Amniotic stem cell (primary cell): ENCODE data around the gene AHNAK.
"Not testable (repeated sequence)": the region's sequence is repeated elsewhere in the genome, so short reads cannot be mapped to it uniquely, and the experiment has no call there.

Experiments
- DNase-seq: peaks from one replicate; lab custom pipeline; 2025; lab: John Stamatoyannopoulos, UW

Gene AHNAK

GRCh38 chr11:62462508-62462892 lies 84.1 kb downstream of the AHNAK start:
- no peak for DNase-seq

GRCh38 chr11:62461740-62462507 lies 84.7 kb downstream of the AHNAK start:
- no peak for DNase-seq

- DNase-seq = no peak
Measured at GRCh38 chr11:62459080-62459479, 87.5 kb downstream of the AHNAK start.

GRCh38 chr11:62458212-62459002 lies 88.2 kb downstream of the AHNAK start:
- no peak for DNase-seq

GRCh38 chr11:62457478-62457877 lies 89.1 kb downstream of the AHNAK start:
- no peak for DNase-seq

DNA sequence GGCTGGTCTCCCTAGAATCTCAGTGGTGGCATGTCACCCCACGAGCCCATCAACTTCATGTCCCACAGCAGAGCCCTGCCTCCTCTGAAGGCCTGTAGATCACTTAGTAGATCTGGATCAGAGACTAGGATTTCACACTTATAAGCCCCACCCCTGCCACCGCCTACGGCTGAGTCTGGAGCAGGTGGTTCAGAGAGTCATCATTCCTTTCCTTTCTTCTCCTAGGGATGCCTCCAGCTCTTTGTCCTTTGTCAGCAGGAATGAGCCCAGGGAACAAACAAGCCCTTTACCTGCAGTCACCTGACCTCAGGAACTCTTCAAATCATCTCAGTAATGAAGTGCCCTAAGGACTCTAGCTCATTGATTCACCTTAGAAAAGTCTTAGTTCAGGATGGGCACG lies 90.0 kb downstream of the AHNAK start:
- no peak for DNase-seq

GRCh38 chr11:62452839-62453468 lies 93.7 kb downstream of the AHNAK start:
- DNase-seq = no peak

DNA sequence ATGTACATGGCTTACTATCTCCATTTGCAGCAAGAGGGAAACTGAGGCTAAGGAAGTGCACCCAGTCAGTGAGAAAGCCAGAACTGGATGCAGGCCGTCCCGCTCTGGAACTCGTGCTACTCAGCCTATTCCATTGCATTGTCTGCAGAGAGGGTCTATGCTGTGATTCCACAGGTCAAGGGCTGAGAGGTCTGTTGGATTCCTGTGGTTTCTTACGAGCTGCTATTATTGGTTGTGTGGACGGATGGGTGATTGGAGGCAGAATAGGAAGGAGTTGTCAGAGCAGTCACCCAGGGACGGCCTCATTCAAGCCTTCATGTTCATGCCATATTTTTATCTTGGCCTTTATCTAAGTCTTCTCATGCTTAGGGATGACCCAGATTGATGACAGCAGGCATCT lies 94.3 kb downstream of the AHNAK start:
- DNase-seq = no peak

- DNase-seq = no peak
Measured at GRCh38 chr11:62451241-62451621, 95.4 kb downstream of the AHNAK start.

- DNase-seq = no peak
Measured at GRCh38 chr11:62450543-62451240, 95.9 kb downstream of the AHNAK start.

DNA sequence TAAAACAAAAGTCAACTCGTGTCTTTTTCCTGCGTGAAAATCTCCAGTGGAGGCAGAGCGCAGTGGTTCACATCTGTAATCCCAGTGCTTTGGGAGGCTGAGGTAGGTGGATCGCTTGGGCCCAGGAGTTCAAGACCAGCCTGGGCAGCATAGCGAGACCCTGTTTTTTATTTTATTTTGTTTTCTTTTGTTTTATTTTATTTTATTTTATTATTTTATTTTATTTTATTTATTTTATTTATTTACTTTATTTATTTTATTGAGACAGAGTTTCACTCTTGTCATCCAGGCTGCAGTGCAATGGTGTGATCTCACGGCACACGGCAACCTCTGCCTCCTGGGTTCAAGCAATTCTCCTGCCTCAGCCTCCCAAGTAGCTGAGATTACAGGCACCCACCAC lies 96.7 kb downstream of the AHNAK start:
- DNase-seq = not testable (repeated sequence)

DNA sequence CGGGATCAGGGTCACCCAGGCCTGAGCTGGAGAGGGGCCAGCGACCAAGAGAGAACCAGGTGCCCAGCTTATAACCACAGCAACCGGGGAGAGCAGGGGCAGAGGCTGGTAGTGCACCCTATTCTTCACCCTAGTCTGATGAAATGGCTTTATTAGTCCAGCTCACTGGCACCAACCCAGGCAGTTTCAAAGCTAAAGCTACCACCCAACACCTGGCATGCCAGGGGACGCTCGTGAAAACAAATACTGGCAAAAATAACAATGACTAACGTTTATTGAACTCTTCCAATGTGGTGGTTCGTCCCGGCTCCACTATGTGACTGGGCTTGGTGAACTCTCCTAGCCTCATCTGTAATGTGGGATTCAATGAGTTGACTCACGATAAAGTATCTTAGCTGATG lies 97.2 kb downstream of the AHNAK start:
- DNase-seq = no peak

- no peak for DNase-seq
Measured at GRCh38 chr11:62446091-62446490, 100.5 kb downstream of the AHNAK start.

DNA sequence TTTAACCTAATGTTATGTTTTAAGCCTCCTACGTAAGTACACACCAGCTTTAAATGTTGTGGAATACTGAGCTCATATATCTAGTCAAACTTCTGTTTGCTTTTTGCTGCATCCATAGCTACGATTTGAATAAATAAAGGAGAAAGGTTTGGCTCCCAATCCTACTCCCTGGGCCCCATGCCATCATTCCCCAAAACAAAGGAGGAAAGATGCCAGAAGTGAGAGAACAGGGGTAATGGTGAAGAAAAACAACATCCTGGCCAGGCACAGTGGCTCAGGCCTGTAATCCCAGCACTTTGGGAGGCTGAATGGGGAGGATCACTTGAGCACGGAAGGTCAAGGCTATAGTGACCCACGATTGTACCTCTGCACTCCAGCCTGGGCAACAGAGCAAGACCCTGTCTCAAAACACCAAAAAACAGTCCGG lies 101.3 kb downstream of the AHNAK start:
- no peak for DNase-seq

DNA sequence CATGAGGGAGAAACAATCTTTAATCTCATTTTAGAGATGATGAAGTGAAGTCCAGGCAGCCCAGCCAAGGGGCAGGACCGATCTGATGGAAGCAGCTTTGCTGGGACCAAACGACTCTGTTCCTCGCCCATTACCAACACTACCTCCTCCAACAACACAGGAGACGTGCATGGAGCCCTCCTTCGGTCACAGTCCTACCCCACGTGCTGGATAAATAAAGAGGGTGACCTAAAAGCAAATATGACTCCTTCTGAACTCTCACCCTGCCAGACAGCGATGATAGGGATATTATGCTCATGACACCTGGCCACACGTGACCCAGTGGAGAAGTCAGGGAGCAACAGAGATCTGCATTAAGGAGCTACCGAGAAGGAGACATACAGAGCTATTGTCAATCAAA lies 101.8 kb downstream of the AHNAK start:
- DNase-seq = no peak

GRCh38 chr11:62444236-62444833 lies 102.3 kb downstream of the AHNAK start:
- no peak for DNase-seq

- no peak for DNase-seq
Measured at GRCh38 chr11:62443390-62444235, 103.0 kb downstream of the AHNAK start.

DNA sequence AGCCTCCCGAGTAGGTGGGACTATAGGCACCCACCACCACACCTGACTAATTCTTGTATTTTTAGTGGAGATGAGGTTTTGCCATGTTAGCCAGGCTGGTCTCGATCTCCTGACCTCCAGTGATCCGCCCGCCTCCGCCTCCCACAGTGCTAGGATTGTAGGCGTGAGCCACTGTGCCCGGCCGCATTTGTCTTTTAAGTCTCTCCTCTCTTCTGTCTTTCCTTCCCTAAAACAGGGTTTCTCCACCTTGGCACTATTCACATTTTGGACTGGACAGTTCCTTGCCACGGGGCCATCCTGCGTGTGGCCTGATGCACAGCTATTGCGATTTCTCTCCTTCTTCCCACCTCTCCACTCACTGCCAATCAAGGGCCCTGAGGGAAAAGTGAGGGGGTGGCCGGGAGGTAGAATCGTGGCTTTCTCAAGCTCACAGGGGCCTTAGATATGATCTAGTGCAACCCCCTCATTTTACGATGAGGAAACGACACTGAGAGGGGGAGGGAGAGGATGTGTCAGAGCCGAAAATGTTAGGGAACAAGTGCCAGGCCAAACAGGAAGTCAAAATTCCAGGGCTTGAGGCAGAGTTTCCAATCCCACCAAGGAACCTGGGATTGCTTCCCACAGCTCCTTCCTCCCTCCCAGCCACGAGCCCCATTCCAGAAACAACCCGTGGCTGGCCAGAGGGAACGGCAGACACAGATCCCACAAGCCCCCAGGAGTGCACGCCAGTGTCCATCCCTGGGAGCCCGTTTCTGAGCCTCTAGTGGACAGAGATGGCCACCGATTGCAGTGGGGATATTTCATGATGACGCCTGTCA lies 106.6 kb downstream of the AHNAK start:
- DNase-seq = no peak

DNA sequence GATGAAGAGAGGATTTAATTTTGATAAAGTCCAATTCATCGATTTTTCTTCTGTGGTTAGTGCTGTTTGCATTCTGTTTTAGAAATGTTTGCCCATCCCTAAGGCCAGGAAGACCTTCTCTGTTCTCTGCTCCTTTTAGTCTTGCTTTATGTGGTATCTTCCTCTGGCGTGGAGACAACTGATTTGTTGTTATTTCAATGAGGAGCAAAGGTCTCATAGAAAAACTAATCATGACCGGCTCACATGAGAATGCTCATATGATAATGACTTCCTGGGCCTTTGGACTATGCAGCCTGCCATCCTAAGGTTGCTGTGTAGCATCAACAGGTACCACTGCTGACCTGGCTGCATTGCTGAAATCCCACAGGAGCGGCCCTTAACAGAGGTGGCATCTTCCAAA lies 108.0 kb downstream of the AHNAK start:
- DNase-seq = no peak

GRCh38 chr11:62437616-62438015 lies 109.0 kb downstream of the AHNAK start:
- no peak for DNase-seq
